ENCODE results near the gene DOK6.

Gene DOK6

DNA sequence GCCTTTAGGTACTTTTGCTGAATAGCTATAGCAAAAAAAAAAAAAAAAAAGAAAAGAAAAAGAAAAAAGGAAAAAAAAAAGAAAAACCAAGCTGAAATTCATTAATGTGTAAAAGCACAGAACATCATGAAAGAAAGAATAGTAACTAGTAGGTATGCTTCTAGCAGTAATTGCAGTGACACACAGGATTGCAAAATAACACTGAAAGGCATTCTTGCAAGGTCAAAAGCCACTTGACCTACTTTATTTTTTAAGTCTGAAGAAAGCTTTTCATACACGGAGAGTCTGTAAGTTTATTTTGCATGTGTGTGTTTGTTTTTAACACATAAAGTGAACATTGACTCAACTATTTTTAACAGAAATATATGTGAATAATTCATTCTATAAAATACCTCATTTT lies 54.4 kb downstream of the DOK6 start:
- Histone ChIP-seq H3K27ac (no peak overlapping the region), H3K4me3 (no peak overlapping the region), H3K9ac (ENCODE audit: insufficient read length) (no peak overlapping the region), H3K9me3 (ENCODE audit: low read depth, low read length) (no peaks in the 10 kb centered on the region), H3K36me3 (ENCODE audit: insufficient read depth, low read length) (no peaks in the 10 kb centered on the region)
- TF ChIP-seq FOXP2 (optimal IDR thresholded peaks at IDR 0.05; ENCODE audit: control extremely low read depth, extremely low read length, insufficient read depth) (no peak), POLR2AphosphoS5 (IDR thresholded peaks at IDR 0.05; ENCODE audit: borderline replicate concordance, low read depth, low read length) (no peak), EZH2 (IDR thresholded peaks at IDR 0.05) (no peak)
- DNase-seq (ENCODE audit: low read depth, low spot score): no peak

- no peak for DNase-seq (ENCODE audit: low read depth, low spot score)
Measured at GRCh38 chr18:69469444-69469919, 68.8 kb downstream of the DOK6 start.

GRCh38 chr18:69480460-69480859 lies 79.8 kb downstream of the DOK6 start:
- Histone ChIP-seq H3K36me3 (ENCODE audit: insufficient read depth, low read length) (no peaks in the 10 kb centered on the region), H3K9ac (ENCODE audit: insufficient read length) (no peak overlapping the region), H3K27ac (no peak overlapping the region), H3K4me3 (no peak overlapping the region), H3K9me3 (ENCODE audit: low read depth, low read length) (no peaks in the 10 kb centered on the region)
- no peak for DNase-seq (ENCODE audit: low read depth, low spot score)
- TF ChIP-seq EZH2 (IDR thresholded peaks at IDR 0.05) (no peak), POLR2AphosphoS5 (IDR thresholded peaks at IDR 0.05; ENCODE audit: borderline replicate concordance, low read depth, low read length) (no peak), FOXP2 (optimal IDR thresholded peaks at IDR 0.05; ENCODE audit: control extremely low read depth, extremely low read length, insufficient read depth) (no peak)

More at GRCh38 chr18:69469444-69469919, 68.8 kb downstream of the DOK6 start:
- Histone ChIP-seq H3K9ac (ENCODE audit: insufficient read length) (no peak overlapping the region), H3K4me3 (no peak overlapping the region), H3K36me3 (ENCODE audit: insufficient read depth, low read length) (no peaks in the 10 kb centered on the region), H3K27ac (no peak overlapping the region), H3K9me3 (ENCODE audit: low read depth, low read length) (no peaks in the 10 kb centered on the region)
- no peak for TF ChIP-seq FOXP2 (optimal IDR thresholded peaks at IDR 0.05; ENCODE audit: control extremely low read depth, extremely low read length, insufficient read depth)
- no peak for TF ChIP-seq POLR2AphosphoS5 (IDR thresholded peaks at IDR 0.05; ENCODE audit: borderline replicate concordance, low read depth, low read length)
- TF ChIP-seq EZH2 (IDR thresholded peaks at IDR 0.05): no peak

GRCh38 chr18:69483574-69483973 lies 82.9 kb downstream of the DOK6 start:
- no peak for DNase-seq (ENCODE audit: low read depth, low spot score)
- TF ChIP-seq EZH2 (IDR thresholded peaks at IDR 0.05): no peak
- no peak for TF ChIP-seq FOXP2 (optimal IDR thresholded peaks at IDR 0.05; ENCODE audit: control extremely low read depth, extremely low read length, insufficient read depth)
- TF ChIP-seq POLR2AphosphoS5 (IDR thresholded peaks at IDR 0.05; ENCODE audit: borderline replicate concordance, low read depth, low read length): no peak
- Histone ChIP-seq H3K4me3 (no peak overlapping the region), H3K27ac (no peak overlapping the region), H3K36me3 (ENCODE audit: insufficient read depth, low read length) (no peaks in the 10 kb centered on the region), H3K9ac (ENCODE audit: insufficient read length) (no peak overlapping the region), H3K9me3 (ENCODE audit: low read depth, low read length) (no peaks in the 10 kb centered on the region)

DNA sequence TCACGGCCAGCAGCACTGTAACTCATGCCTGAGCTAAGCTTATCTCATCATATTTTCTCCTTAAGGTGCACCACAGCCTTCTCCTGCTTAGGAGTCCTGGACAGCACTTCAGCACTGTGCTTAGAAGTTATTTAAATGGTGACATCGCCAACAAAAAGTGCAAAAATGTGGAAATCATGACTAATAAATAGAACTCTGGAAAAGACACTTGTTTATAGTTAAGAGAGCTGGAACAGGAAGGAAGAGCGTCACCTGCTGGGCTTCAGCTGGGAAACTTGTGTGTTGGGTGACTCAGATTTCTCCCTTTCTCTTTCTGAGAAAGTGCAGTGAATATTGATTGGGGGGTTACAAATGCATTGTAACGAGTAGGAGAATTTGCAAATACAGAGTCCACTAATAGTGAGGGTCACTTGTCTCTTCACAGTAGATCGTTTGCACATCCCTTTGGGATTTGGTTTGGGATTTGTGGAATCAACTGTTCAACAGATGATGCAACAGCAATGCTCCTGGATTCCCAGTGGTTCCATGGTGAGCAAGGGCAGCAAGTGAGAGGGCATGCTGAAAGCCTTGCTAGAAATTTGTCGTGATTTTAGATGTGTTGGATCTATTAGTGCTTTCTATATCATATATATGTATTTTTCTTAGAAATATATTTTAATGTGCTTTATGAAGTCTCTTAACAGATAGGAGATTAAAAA lies 84.2 kb downstream of the DOK6 start:
- H3K36me3 ChIP-seq (ENCODE audit: insufficient read depth, low read length): no peaks in the 10 kb centered on the region
- H3K9ac ChIP-seq (ENCODE audit: insufficient read length): no peak overlapping the region
- DNase-seq (ENCODE audit: low read depth, low spot score): no peak
- H3K27ac ChIP-seq: no peak overlapping the region
- no peak overlapping the region for H3K4me3 ChIP-seq
- no peaks in the 10 kb centered on the region for H3K9me3 ChIP-seq (ENCODE audit: low read depth, low read length)
- TF ChIP-seq FOXP2 (optimal IDR thresholded peaks at IDR 0.05; ENCODE audit: control extremely low read depth, extremely low read length, insufficient read depth) (no peak), EZH2 (IDR thresholded peaks at IDR 0.05) (no peak), POLR2AphosphoS5 (IDR thresholded peaks at IDR 0.05; ENCODE audit: borderline replicate concordance, low read depth, low read length) (no peak)

DNA sequence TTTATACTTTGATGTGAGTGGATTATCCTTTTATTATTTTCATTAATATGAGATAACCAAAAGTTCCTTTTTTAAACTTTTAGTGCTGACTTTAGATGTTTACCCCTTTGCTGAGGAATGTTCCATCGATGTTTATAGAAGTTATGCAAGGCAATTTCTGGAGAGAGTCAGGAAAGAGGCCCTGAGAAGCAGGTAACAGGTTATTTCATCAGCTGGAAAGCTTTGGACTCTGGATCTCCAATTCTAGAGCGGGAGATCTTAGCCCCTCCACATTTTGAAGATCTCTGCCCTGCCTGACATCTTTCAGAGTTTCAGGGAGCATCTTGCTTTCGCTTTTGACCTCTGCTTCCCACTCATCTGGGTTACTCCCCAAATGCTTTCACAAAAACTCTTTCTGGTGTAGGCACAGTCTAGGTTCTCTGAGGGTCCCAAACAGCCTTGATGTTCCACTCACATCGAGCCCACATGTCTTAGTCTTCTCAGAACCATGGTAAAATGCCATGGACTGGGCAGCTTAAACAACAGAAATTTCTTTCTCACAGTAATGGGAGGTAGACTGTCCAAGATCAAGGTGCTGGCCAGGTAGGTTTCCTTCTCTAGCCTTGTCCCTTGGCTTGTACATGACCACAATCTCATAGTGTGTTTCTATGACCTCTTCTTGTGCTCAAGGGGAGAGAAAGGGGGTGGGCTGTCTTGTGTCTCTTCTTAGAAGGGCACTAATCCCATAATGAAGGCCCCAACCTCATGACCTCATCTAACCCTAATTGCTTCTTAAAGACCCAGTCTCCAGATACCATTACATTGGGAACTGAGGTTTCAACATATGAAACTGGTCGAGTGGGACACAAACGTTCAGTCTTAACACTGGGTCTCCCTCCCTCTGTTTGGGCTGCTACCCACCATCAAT lies 87.1 kb downstream of the DOK6 start:
- no peaks in the 10 kb centered on the region for H3K9me3 ChIP-seq (ENCODE audit: low read depth, low read length)
- H3K9ac ChIP-seq (ENCODE audit: insufficient read length): no peak overlapping the region
- TF ChIP-seq POLR2AphosphoS5 (IDR thresholded peaks at IDR 0.05; ENCODE audit: borderline replicate concordance, low read depth, low read length) (no peak), FOXP2 (optimal IDR thresholded peaks at IDR 0.05; ENCODE audit: control extremely low read depth, extremely low read length, insufficient read depth) (no peak), EZH2 (IDR thresholded peaks at IDR 0.05) (no peak)
- no peak for DNase-seq (ENCODE audit: low read depth, low spot score)
- no peak overlapping the region for H3K4me3 ChIP-seq
- no peaks in the 10 kb centered on the region for H3K36me3 ChIP-seq (ENCODE audit: insufficient read depth, low read length)
- no peak overlapping the region for H3K27ac ChIP-seq

DNA sequence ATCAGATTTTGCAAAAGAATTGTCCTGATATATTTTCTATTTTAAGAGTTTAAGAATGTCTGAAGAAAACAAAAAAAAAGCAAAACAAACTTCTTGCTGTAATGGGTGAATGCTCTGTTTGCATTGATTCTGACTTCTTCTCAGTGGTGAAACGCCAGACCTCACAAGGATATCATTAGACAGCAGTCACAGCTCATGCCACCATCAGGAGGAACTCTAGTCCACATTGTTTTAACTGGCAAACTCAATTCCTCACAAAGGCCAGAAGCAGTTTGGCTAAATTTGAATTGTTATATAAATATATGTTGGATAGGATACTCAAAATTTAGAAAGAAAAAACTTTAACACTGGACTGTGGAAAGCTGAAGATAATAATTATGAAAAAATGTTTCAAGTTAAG lies 89.4 kb downstream of the DOK6 start:
- no peaks in the 10 kb centered on the region for H3K36me3 ChIP-seq (ENCODE audit: insufficient read depth, low read length)
- no peak overlapping the region for H3K9ac ChIP-seq (ENCODE audit: insufficient read length)
- no peak overlapping the region for H3K4me3 ChIP-seq
- H3K27ac ChIP-seq: peak overlapping the region; percentile 82
- no peaks in the 10 kb centered on the region for H3K9me3 ChIP-seq (ENCODE audit: low read depth, low read length)
- no peak for DNase-seq (ENCODE audit: low read depth, low spot score)
- TF ChIP-seq FOXP2 (optimal IDR thresholded peaks at IDR 0.05; ENCODE audit: control extremely low read depth, extremely low read length, insufficient read depth): no peak
- no peak for TF ChIP-seq POLR2AphosphoS5 (IDR thresholded peaks at IDR 0.05; ENCODE audit: borderline replicate concordance, low read depth, low read length)

- Histone ChIP-seq H3K9ac (ENCODE audit: insufficient read length) (no peak overlapping the region), H3K36me3 (ENCODE audit: insufficient read depth, low read length) (no peaks in the 10 kb centered on the region), H3K4me3 (peak overlapping the region; percentile 5; the same call in 1 of the 2 replicates), H3K9me3 (ENCODE audit: low read depth, low read length) (no peaks in the 10 kb centered on the region), H3K27ac (peak overlapping the region; percentile 82)
- peak; percentile 78 for DNase-seq (ENCODE audit: low read depth, low spot score)
- TF ChIP-seq POLR2AphosphoS5 (IDR thresholded peaks at IDR 0.05; ENCODE audit: borderline replicate concordance, low read depth, low read length) (no peak), FOXP2 (optimal IDR thresholded peaks at IDR 0.05; ENCODE audit: control extremely low read depth, extremely low read length, insufficient read depth) (no peak), EZH2 (IDR thresholded peaks at IDR 0.05) (no peak)
Measured at GRCh38 chr18:69490813-69491212, 90.1 kb downstream of the DOK6 start.
